BE2C (cell line): ENCODE results near the gene NXPH2. TPM values are rescaled to one million over a fixed set of nuclear protein-coding genes. Genes with fewer than 3 reads are reported as not detected.

ENCODE experiments used
- DNase-seq: peaks from one replicate; pipeline ENCODE4 v3.0.0-alpha.2; 2020
- H3K27me3 ChIP-seq: fragments of 250-450 bp; sonication (Bioruptor Pico); 2 replicates; pipeline ENCODE4 v1.5.1; 2020; ENCODE audit warnings: mild to moderate bottlenecking
- H3K36me3 ChIP-seq: fragments of 250-450 bp; sonication (Bioruptor Pico); 2 replicates; pipeline ENCODE4 v1.5.1; 2020; ENCODE audit warnings: mild to moderate bottlenecking
- H3K4me1 ChIP-seq: fragments of 250-450 bp; sonication (Bioruptor Pico); 2 replicates; pipeline ENCODE4 v1.5.1; 2020
- H3K4me3 ChIP-seq: 2 replicates; pipeline ENCODE4 v1.5.1; 2011; ENCODE audit warnings: low read depth, low read length
- H3K9me3 ChIP-seq: fragments of 250-450 bp; sonication (Bioruptor Pico); 2 replicates; pipeline ENCODE4 v1.5.1; 2020
- polyA plus RNA-seq: library from polyadenylated mRNA; unstranded; fragments of >200 nt; gene quantifications from one replicate; pipeline ENCODE4 v1.2.1, GENCODE V29; 2012; ENCODE audit warnings: low read depth, missing spikeins; ENCODE audit not compliant: insufficient read length, insufficient read depth
- TF ChIP-seq, protein P1 (sequence below): IDR thresholded peaks from 2 replicates; pipeline ENCODE4 v1.5.1; 2012; ENCODE audit warnings: mild to moderate bottlenecking, low read depth, low read length

Gene NXPH2
- not detected for polyA plus RNA-seq

DNA sequence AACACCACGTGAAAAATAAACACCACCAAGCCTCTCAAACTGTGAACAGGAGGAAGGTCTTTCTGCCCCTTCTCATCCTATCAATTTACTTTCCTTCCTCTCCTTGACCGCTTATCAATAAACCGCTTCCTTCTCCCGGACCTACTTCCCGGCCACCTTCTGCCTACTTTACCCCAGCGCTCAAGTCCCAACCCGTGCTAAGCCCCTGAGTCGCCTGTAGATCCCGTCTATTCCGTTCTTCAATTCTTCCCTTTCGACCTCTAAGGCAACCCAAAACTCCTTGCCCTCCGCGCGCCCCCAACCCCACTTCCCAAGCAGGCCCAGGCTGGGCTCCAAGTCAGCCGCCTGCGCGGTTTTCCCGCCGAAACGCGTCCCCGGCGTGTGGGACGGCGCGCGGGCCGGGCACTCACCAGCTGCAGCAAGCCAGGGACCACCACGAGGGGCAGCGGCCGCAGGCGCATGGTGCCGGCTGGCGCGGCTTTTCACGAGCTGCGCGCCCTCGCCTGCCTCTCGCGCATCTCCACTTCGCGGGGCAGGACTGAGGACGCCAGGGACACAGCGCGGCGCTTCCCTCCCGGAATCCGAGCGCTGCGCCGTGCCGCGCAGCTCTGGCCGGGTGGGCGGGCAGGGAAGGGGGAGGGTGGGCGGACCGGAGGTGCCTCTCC lies at the start of gene NXPH2:
TSS of gene NXPH2 (minus strand) at position 610 of the 665 bp plus-strand sequence. CDS start at position 461, 149 bp downstream.
- Histone ChIP-seq H3K36me3 (no peaks in the 10 kb centered on the region), H3K4me1 (no peaks in the 10 kb centered on the region), H3K4me3 (peak within 1 kb of the TSS; percentile 46), H3K27me3 (peaks cover 54% of the 10 kb centered on the region), H3K9me3 (no peaks in the 10 kb centered on the region)
- TF ChIP-seq, protein P1, sequence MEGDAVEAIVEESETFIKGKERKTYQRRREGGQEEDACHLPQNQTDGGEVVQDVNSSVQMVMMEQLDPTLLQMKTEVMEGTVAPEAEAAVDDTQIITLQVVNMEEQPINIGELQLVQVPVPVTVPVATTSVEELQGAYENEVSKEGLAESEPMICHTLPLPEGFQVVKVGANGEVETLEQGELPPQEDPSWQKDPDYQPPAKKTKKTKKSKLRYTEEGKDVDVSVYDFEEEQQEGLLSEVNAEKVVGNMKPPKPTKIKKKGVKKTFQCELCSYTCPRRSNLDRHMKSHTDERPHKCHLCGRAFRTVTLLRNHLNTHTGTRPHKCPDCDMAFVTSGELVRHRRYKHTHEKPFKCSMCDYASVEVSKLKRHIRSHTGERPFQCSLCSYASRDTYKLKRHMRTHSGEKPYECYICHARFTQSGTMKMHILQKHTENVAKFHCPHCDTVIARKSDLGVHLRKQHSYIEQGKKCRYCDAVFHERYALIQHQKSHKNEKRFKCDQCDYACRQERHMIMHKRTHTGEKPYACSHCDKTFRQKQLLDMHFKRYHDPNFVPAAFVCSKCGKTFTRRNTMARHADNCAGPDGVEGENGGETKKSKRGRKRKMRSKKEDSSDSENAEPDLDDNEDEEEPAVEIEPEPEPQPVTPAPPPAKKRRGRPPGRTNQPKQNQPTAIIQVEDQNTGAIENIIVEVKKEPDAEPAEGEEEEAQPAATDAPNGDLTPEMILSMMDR = no peak
- DNase-seq = peak; percentile 42

DNA sequence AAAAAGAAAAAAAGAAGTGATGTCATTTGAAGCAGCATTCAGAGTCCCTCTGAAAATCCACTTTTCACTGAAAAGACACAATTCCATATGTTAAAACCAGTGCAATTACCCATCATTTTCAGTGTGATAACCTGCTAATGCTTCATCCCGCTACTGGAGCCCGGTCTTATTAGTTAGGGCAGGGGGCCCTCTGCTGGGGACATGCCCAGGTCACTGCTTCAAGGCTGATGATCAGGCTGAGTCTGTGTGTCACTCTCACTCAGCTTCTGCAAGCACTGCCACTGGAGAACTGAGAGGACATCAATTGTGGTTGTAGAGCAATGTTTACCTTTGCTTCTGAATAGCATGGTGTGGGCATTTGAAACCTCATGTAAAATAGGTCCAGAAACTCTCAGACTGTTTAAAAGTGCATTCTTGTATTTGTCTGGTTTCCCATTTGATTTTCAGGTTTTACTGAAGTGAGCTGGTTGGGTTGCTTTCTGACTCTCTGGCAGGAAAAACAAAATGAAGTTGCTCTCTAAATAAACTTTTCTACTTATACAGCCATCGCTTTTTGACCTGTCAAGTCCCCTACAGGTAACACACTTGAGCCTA lies 49.2 kb upstream of the NXPH2 start:
- Histone ChIP-seq H3K9me3 (no peaks in the 10 kb centered on the region), H3K36me3 (no peaks in the 10 kb centered on the region), H3K27me3 (no peaks in the 10 kb centered on the region), H3K4me1 (no peaks in the 10 kb centered on the region), H3K4me3 (no peak overlapping the region)
- TF ChIP-seq, protein P1 = peak; percentile 64
- DNase-seq = peak; percentile 66

DNA sequence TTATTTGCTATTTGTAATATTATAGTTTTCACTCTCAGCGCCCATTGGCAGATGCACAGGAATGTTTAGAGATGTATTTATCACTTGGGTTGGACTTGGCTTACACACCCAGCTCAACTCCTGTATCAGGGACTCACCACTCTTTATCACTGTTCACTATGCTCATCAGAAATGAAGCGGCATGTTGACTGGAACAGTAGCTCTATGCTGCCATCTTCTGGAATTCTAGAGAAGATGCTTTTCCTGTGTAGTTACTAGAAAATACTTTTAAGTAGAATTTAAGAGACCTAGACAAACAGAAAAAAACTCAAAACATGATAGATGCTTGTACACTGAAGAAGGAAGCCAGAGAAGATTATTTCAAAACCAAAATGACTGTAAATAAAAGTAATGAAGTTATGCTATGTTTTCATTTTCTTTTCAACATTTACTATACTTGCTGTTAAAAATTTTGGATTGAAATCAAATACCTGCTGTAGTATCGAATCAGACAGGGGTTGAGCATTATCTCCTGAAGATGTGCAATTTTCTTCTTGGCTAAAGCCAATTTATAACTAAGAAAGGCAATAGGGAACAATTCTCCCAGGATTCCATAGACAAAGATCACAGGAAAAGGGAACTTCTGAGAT lies 47.4 kb upstream of the NXPH2 start:
- H3K27me3 ChIP-seq = no peaks in the 10 kb centered on the region
- H3K36me3 ChIP-seq = no peaks in the 10 kb centered on the region
- TF ChIP-seq, protein P1 = peak; percentile 64
- DNase-seq = peak; percentile 13
- H3K4me1 ChIP-seq = no peaks in the 10 kb centered on the region
- no peak overlapping the region for H3K4me3 ChIP-seq
- no peaks in the 10 kb centered on the region for H3K9me3 ChIP-seq

DNA sequence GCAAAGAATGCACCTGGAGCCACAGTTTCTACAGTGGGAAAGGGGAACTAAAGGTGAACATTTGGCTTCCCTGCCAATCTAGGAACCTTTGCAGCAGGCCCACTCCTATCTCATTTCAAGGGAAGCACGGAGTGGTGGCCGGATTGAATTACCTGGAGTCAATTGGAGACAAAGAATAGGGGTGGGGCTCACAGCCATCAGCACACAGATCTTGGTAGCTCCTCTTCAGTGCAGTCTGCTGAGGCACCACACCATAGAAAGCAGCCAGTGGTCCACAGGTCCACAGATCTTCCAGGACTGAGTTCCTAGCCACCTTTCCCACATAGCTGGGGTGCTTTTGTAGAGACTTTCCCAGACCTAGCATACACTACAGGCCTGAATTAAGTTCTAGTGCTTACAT lies 43.5 kb upstream of the NXPH2 start:
- H3K4me1 ChIP-seq = no peaks in the 10 kb centered on the region
- H3K4me3 ChIP-seq = no peak overlapping the region
- TF ChIP-seq, protein P1 = no peak
- H3K27me3 ChIP-seq = no peaks in the 10 kb centered on the region
- DNase-seq = no peak
- no peaks in the 10 kb centered on the region for H3K9me3 ChIP-seq
- H3K36me3 ChIP-seq = no peaks in the 10 kb centered on the region

DNA sequence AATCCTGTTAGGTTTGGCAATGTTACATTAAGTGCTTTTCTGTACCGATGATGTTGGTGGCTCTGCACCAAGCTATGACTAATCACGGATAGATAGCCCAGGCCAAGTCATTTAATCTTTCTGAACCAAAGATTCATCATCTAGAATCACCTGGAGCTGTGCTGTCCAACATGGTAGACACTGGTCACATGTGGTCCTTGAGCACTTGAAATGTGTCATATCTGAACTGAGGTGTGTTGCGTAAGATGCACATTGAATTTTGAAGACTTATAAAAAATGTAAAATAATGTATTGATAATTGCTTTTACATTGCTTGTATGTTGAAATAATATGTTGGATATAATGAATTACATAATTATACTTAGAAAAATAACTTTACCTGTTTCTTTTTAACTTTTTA lies 39.8 kb upstream of the NXPH2 start:
- H3K36me3 ChIP-seq = no peaks in the 10 kb centered on the region
- no peak overlapping the region for H3K4me3 ChIP-seq
- no peaks in the 10 kb centered on the region for H3K4me1 ChIP-seq
- no peaks in the 10 kb centered on the region for H3K27me3 ChIP-seq
- DNase-seq = no peak
- TF ChIP-seq, protein P1 = no peak
- no peaks in the 10 kb centered on the region for H3K9me3 ChIP-seq

DNA sequence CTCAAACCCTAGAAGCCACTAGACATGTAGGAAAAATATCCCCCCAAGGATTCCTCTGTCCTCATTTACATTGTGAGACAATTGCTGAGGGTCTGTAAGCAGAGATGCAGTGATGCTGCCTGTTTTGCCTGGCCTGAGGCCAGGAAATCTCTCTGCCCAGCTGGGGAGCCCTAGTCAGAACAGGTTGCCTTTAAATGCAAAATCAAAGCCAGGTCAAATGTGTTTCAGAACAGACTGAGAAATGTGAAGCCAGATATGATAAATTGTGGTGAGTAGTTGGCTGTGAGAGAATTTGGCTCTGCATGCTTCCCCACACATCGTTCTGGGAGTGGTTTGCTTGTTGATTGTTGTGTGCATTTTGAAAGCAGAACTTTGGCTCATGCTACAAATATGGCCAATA lies 38.4 kb upstream of the NXPH2 start:
- Histone ChIP-seq H3K36me3 (no peaks in the 10 kb centered on the region), H3K4me3 (no peak overlapping the region), H3K9me3 (no peaks in the 10 kb centered on the region), H3K4me1 (no peaks in the 10 kb centered on the region), H3K27me3 (no peaks in the 10 kb centered on the region)
- TF ChIP-seq, protein P1 = no peak
- DNase-seq = peak; percentile 29
